HCT116 (cell line): ENCODE measurements around the gene TFF3. TPM values are rescaled to one million over a fixed set of nuclear protein-coding genes. Genes with fewer than 3 reads are reported as not detected.

ENCODE experiments used
- ATAC-seq: fragments of 200-7000 bp; cut with Tn5 transposase; 2 replicates; pipeline ENCODE4 v1.9.1; 2020; ENCODE audit warnings: mild to moderate bottlenecking, moderate library complexity
- Bru-seq: library from RNA; stranded (reverse); fragments of 400-500 nt; gene quantifications from one replicate; lab custom pipeline; 2021; lab: Mats Ljungman, UMichigan
- BruChase-seq, 2 experiments: library from RNA; stranded (reverse); fragments of 400-500 nt; gene quantifications; one replicate each; lab custom pipeline; 2021; lab: Mats Ljungman, UMichigan
- BruUV-seq: library from RNA; stranded (reverse); fragments of 400-500 nt; replicated peaks from 2 replicates; lab custom pipeline; 2021; lab: Mats Ljungman, UMichigan
- CTCF ChIA-PET: fragments of 300-600 bp; sonication (Branson Sonifier 250); formaldehyde crosslinking; loops from one replicate; lab custom pipeline; 2021; ENCODE audit warnings: antibody characterized with exemption; lab: Charles Lee
- POLR2A ChIA-PET: fragments of 300-600, 350-600 bp; sonication (Branson Sonifier 250); formaldehyde crosslinking; loops from one replicate; lab custom pipeline; 2021; ENCODE audit warnings: antibody characterized with exemption; lab: Charles Lee
- RAD21 ChIA-PET, 2 experiments: fragments of 300-600 bp; sonication (Branson Sonifier 250); formaldehyde crosslinking; loops; one replicate each; lab custom pipeline; 2023; ENCODE audit warnings: low total read pairs in 2 of 2; ENCODE audit not compliant: uncharacterized antibody in 2 of 2, unreplicated experiment in 2 of 2, low non-redundant PET in 1 of 2; lab: Charles Lee
- DNase-seq: peaks from one replicate; pipeline ENCODE4 v3.0.0-alpha.2; 2010; ENCODE audit warnings: low read depth, low spot score
- H2AFZ ChIP-seq: fragments of 200-600 bp; shearing (Covaris generic), sonication (generic); 2 replicates; pipeline ENCODE4 v1.6.1; 2017; ENCODE audit warnings: low read depth, mixed run types, mixed read lengths, antibody characterized with exemption, low read length; ENCODE audit not compliant: poor library complexity, severe bottlenecking
- H3K27ac ChIP-seq: 2 replicates; pipeline ENCODE4 v1.5.1; 2012; ENCODE audit warnings: low read depth, low read length
- H3K27me3 ChIP-seq: fragments of 200-600 bp; sonication (generic); 2 replicates; pipeline ENCODE4 v1.6.1; 2016; ENCODE audit warnings: mixed run types, low read length, mixed read lengths; ENCODE audit not compliant: insufficient read depth
- H3K36me3 ChIP-seq, 2 experiments: fragments of 200-500 bp in 1 of 2; fragments of 200-600 bp in 1 of 2; sonication (Bioruptor generic) in 1 of 2; sonication (generic) in 1 of 2; 2 replicates each; pipeline versions ENCODE4 v1.5.1 to v1.6.1; 2014 to 2016; ENCODE audit warnings: low read length in 2 of 2, inconsistent platforms in 1 of 2, mixed read lengths in 1 of 2, mixed run types in 1 of 2; ENCODE audit not compliant: insufficient read depth in 2 of 2, control insufficient read depth in 1 of 2
- H3K4me1 ChIP-seq, 2 experiments: fragments of 200-600 bp in 1 of 2; sonication (generic) in 1 of 2; 2 replicates each; pipeline versions ENCODE4 v1.5.1 to v1.6.1; 2012 to 2017; ENCODE audit warnings: low read length in 2 of 2, inconsistent platforms in 1 of 2, mild to moderate bottlenecking in 1 of 2, mixed read lengths in 1 of 2, mixed run types in 1 of 2, moderate library complexity in 1 of 2; ENCODE audit not compliant: insufficient read depth in 2 of 2, control insufficient read depth in 1 of 2
- H3K4me2 ChIP-seq: fragments of 200-600 bp; sonication (generic); 2 replicates; pipeline ENCODE4 v1.6.1; 2017; ENCODE audit warnings: mixed run types, low read length, mixed read lengths
- H3K4me3 ChIP-seq, 2 experiments: fragments of 200-600 bp in 1 of 2; sonication (generic) in 1 of 2; replicated peaks in 1 of 2; 2 replicates each; pipeline ENCODE4 v1.5.1; 2011 to 2016; ENCODE audit warnings: low read length in 2 of 2, control low read depth in 1 of 2, low read depth in 1 of 2, mild to moderate bottlenecking in 1 of 2, mixed read lengths in 1 of 2, mixed run types in 1 of 2
- H3K79me2 ChIP-seq: fragments of 200-600 bp; sonication (generic); 2 replicates; pipeline ENCODE4 v1.6.1; 2017; ENCODE audit warnings: mild to moderate bottlenecking, mixed run types, low read length, moderate library complexity, mixed read lengths; ENCODE audit not compliant: insufficient read depth
- H3K9ac ChIP-seq: fragments of 200-600 bp; sonication (generic); 2 replicates; pipeline ENCODE4 v1.6.1; 2016; ENCODE audit warnings: low read length, mixed read lengths
- H3K9me2 ChIP-seq: fragments of 200-600 bp; sonication (generic), shearing (Covaris generic); 2 replicates; pipeline ENCODE4 v1.6.1; 2017; ENCODE audit warnings: mixed run types, mild to moderate bottlenecking, moderate library complexity; ENCODE audit not compliant: insufficient read depth
- H3K9me3 ChIP-seq, 2 experiments: fragments of 200-500 bp in 1 of 2; fragments of 200-600 bp in 1 of 2; sonication (Bioruptor generic) in 1 of 2; sonication (generic) in 1 of 2; 2 replicates each; pipeline ENCODE4 v1.6.1; 2014 to 2017; ENCODE audit warnings: low read length in 2 of 2, mixed read lengths in 2 of 2, inconsistent platforms in 1 of 2, low read depth in 1 of 2, mild to moderate bottlenecking in 1 of 2, mixed run types in 1 of 2, moderate library complexity in 1 of 2; ENCODE audit not compliant: control insufficient read depth in 1 of 2, insufficient read depth in 1 of 2
- H4K20me1 ChIP-seq: fragments of 200-600 bp; sonication (generic), shearing (Covaris generic); 2 replicates; pipeline ENCODE4 v1.6.1; 2017; ENCODE audit warnings: mixed run types, mild to moderate bottlenecking, moderate library complexity; ENCODE audit not compliant: insufficient read depth
- EGR1 ChIP-seq: IDR thresholded peaks from 2 replicates; pipeline ENCODE4 v1.6.1; 2012; ENCODE audit warnings: low read depth
- ELF1 ChIP-seq: IDR thresholded peaks from 2 replicates; pipeline ENCODE4 v1.6.1; 2012; ENCODE audit warnings: low read depth, borderline replicate concordance
- FOSL1 ChIP-seq: IDR thresholded peaks from 2 replicates; pipeline ENCODE4 v1.6.1; 2012; ENCODE audit warnings: low read depth
- JUND ChIP-seq: IDR thresholded peaks from 2 replicates; pipeline ENCODE4 v1.6.1; 2012
- POLR2A ChIP-seq: IDR thresholded peaks from 2 replicates; pipeline ENCODE4 v1.7.0; 2011; ENCODE audit warnings: borderline replicate concordance; ENCODE audit not compliant: insufficient read depth, insufficient read length; ENCODE audit errors: extremely low read depth
- RAD21 ChIP-seq: IDR thresholded peaks from 2 replicates; pipeline ENCODE4 v1.6.1; 2012; ENCODE audit warnings: low read depth, mild to moderate bottlenecking
- SIN3A ChIP-seq: IDR thresholded peaks from 2 replicates; pipeline ENCODE4 v1.6.1; 2012; ENCODE audit warnings: low read depth
- SRF ChIP-seq: IDR thresholded peaks from 2 replicates; pipeline ENCODE4 v1.6.1; 2012; ENCODE audit warnings: low read depth
- TCF7L2 ChIP-seq: IDR thresholded peaks from 2 replicates; pipeline ENCODE4 v1.7.0; 2011; ENCODE audit warnings: borderline replicate concordance, inconsistent platforms; ENCODE audit not compliant: insufficient read depth, insufficient read length; ENCODE audit errors: extremely low read depth
- ZNF274 ChIP-seq: fragments of 200-500 bp; sonication (Bioruptor generic); IDR thresholded peaks from 2 replicates; pipeline ENCODE4 v1.6.1; 2014; ENCODE audit warnings: mild to moderate bottlenecking, low read depth, low read length, inconsistent platforms
- intact Hi-C: fragments of 100-400 bp; cut with micrococcal nuclease; formaldehyde crosslinking; loops from 2 replicates; pipeline ENCODE4 v1.10.0; 2022
- long read RNA-seq: library from polyadenylated mRNA; unstranded; transcript quantifications from one replicate; pipeline ENCODE4 v2.0.0, GENCODE V29; 2021; ENCODE audit not compliant: unreplicated experiment
- polyA plus RNA-seq: library from polyadenylated mRNA; unstranded; fragments of >200 nt; gene quantifications from 2 replicates; pipeline ENCODE4 v1.2.1, GENCODE V29; 2012; ENCODE audit warnings: missing spikeins
- total RNA-seq: library from RNA; stranded (reverse); gene quantifications from one replicate; pipeline ENCODE4 v1.2.1, GENCODE V29; 2021; ENCODE audit not compliant: unreplicated experiment
- TF ChIP-seq, protein P1 (sequence below): IDR thresholded peaks from 2 replicates; pipeline ENCODE4 v1.6.1; 2012
- TF ChIP-seq, protein P2 (sequence below): IDR thresholded peaks from 2 replicates; pipeline ENCODE4 v1.6.1; 2012; ENCODE audit warnings: low read depth

Gene TFF3, protein sequence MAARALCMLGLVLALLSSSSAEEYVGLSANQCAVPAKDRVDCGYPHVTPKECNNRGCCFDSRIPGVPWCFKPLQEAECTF
- 0.22 TPM for total RNA-seq
- polyA plus RNA-seq, result not detected in 2 replicates
- not detected for Bru-seq, nascent RNA
- percentile 13 among the genes with signal in this experiment for BruChase-seq, experiment 1, labeled RNA remaining after a 6-hour chase
- BruChase-seq, experiment 2, labeled RNA remaining after a 2-hour chase, result not detected
- long read RNA-seq, result 0 reads

DNA sequence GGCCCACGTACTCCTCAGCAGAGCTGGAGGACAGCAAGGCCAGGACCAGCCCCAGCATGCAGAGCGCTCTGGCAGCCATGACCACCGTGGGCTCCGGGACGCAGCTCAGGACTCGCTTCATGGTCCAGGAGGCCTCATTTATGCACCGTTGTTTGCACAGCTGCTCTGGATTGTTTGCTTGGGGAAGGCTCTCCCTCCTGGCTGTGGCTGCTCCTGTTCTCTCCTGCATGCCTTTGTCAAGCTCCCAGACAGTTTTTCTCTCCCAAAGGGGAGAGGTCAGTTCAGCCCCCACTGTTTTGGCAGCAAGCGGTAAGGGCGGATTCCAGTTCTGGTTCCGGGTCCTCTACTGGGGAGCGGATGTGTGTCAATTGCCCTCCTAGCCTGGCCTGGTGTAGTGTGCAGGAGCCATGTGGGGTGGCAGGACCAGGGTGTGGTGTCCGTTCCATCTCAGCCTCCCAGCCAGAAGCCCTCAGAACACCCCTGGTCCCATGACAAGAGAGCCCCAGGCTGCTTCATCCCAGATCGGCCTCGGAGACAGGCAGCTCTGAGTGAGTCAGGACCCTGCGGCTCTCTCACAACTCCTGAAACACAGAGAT is at the start of gene TFF3:
Gene TFF3, minus strand, starts transcription at position 114 of the 596 bp plus-strand sequence. Its CDS starts 35 bp downstream, at position 79.
- Histone ChIP-seq H2AFZ (no peak within 1 kb of the TSS), H3K9me3 (no peaks in the 10 kb centered on the region), H3K4me1 (no peaks in the 10 kb centered on the region; a peak in 1 of 4 replicates), H3K4me3 (no peak within 1 kb of the TSS), H3K27me3 (no peaks in the 10 kb centered on the region), H3K36me3 (no peaks in the 10 kb centered on the region), H3K4me2 (no peak within 1 kb of the TSS), H3K79me2 (no peaks in the 10 kb centered on the region), H3K27ac (no peak within 1 kb of the TSS), H3K9me2 (no peaks in the 10 kb centered on the region), H3K9ac (no peak within 1 kb of the TSS), H4K20me1 (no peaks in the 10 kb centered on the region)
- TF ChIP-seq RAD21, result no peak
- TF ChIP-seq POLR2A, result no peak
- TF ChIP-seq SIN3A, result no peak
- TF ChIP-seq TCF7L2, result no peak
- TF ChIP-seq, protein P1, sequence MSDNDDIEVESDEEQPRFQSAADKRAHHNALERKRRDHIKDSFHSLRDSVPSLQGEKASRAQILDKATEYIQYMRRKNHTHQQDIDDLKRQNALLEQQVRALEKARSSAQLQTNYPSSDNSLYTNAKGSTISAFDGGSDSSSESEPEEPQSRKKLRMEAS, result no peak
- no peak for TF ChIP-seq JUND
- no peak for TF ChIP-seq SRF
- TF ChIP-seq, protein P2, sequence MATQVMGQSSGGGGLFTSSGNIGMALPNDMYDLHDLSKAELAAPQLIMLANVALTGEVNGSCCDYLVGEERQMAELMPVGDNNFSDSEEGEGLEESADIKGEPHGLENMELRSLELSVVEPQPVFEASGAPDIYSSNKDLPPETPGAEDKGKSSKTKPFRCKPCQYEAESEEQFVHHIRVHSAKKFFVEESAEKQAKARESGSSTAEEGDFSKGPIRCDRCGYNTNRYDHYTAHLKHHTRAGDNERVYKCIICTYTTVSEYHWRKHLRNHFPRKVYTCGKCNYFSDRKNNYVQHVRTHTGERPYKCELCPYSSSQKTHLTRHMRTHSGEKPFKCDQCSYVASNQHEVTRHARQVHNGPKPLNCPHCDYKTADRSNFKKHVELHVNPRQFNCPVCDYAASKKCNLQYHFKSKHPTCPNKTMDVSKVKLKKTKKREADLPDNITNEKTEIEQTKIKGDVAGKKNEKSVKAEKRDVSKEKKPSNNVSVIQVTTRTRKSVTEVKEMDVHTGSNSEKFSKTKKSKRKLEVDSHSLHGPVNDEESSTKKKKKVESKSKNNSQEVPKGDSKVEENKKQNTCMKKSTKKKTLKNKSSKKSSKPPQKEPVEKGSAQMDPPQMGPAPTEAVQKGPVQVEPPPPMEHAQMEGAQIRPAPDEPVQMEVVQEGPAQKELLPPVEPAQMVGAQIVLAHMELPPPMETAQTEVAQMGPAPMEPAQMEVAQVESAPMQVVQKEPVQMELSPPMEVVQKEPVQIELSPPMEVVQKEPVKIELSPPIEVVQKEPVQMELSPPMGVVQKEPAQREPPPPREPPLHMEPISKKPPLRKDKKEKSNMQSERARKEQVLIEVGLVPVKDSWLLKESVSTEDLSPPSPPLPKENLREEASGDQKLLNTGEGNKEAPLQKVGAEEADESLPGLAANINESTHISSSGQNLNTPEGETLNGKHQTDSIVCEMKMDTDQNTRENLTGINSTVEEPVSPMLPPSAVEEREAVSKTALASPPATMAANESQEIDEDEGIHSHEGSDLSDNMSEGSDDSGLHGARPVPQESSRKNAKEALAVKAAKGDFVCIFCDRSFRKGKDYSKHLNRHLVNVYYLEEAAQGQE, result no peak
- TF ChIP-seq EGR1, result no peak
- no peak for TF ChIP-seq ELF1
- no peak for TF ChIP-seq FOSL1
- no peak for TF ChIP-seq ZNF274
- no peak for ATAC-seq
- ChIA-PET CTCF (no interaction called here), POLR2A (no interaction called here), RAD21 (no interaction called here)
- no peak for DNase-seq
- BruUV-seq, result no TSS peak
- intact Hi-C loops, result no loop called here
